Measurements from ENCODE around the gene PCDHB2.
A peak's percentile ranks its signal among the peaks of the same experiment; 100 is the strongest.

- peak in 3 of 5 experiments; percentile 19 to 46 (median 32) for TF ChIP-seq CTCF (IDR thresholded peaks at IDR 0.05 in 4 of 5, conservative IDR thresholded peaks at IDR 0.05 in 1 of 5)
- TF ChIP-seq POLR2A (IDR thresholded peaks at IDR 0.05) = no peak
Observed at GRCh38 chr5:141135030-141135717, 40.8 kb downstream of the PCDHB2 start, which contains the start of gene PCDHB5.
